Measurements from ENCODE around the gene FOXD4. TPM values are rescaled to one million over a fixed set of nuclear protein-coding genes. Genes with fewer than 3 reads are reported as not detected.
"Not testable (repeated sequence)": the region's sequence is repeated elsewhere in the genome, so short reads cannot be mapped to it uniquely, and the experiment has no call there.

The FOXD4 gene
- total RNA-seq, 1 experiment from 2014 or later: 2.8 TPM

- 0 out of 2 replicates have a peak, but pooled peaks have one; percentile 30 for ATAC-seq
- BruUV-seq (replicated peaks); H4K20me1 ChIP-seq (ENCODE audit: insufficient read depth); H3K27ac ChIP-seq (ENCODE audit: low read depth, low read length); DNase-seq (ENCODE audit: low read depth, low spot score); H3K9me3 ChIP-seq (ENCODE audit: control insufficient read depth in 1 of 2, insufficient read depth in 1 of 2, low read depth in 1 of 2, low read length in 2 of 2); H3K27me3 ChIP-seq (ENCODE audit: insufficient read depth, low read length); POLR2A ChIA-PET; H2AFZ ChIP-seq (ENCODE audit: low read depth, low read length, poor library complexity, severe bottlenecking); H3K4me1 ChIP-seq (ENCODE audit: control insufficient read depth in 1 of 2, insufficient read depth in 2 of 2, low read length in 2 of 2); H3K9ac ChIP-seq (ENCODE audit: low read length); H3K4me3 ChIP-seq (replicated peaks in 1 of 2; ENCODE audit: low read depth in 1 of 2, low read length in 2 of 2); H3K36me3 ChIP-seq (ENCODE audit: control insufficient read depth in 1 of 2, insufficient read depth in 2 of 2, low read length in 2 of 2); H3K9me2 ChIP-seq (ENCODE audit: insufficient read depth); RAD21 ChIA-PET (ENCODE audit: low non-redundant PET in 1 of 2, low total read pairs in 2 of 2, uncharacterized antibody in 2 of 2, unreplicated experiment in 2 of 2); H3K4me2 ChIP-seq (ENCODE audit: low read length); H3K79me2 ChIP-seq (ENCODE audit: insufficient read depth, low read length); CTCF ChIA-PET; intact Hi-C loops (cut with micrococcal nuclease): not testable (repeated sequence)
Observed at GRCh38 chr9:108742-109495, 9.3 kb downstream of the FOXD4 start.

DNA sequence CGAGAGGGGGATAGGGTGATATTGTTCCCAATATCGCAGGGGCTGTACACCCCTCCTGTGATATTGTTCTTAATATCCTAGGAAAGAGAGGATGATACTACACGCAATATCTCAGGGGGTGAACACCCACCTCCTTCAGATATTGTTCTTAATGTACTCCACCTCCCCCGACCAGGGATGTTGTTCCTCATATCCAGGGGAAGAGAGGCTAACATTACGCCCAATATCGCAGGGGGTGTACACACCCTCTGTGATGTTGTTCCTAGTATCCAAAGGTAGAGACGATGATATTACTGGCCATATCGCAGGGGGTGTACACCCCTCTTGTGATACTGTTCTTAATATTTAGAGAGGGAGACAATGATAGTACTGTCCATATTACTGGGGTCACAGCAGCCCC lies 12.2 kb downstream of the FOXD4 start:
- RAD21 ChIA-PET (ENCODE audit: low non-redundant PET in 1 of 2, low total read pairs in 2 of 2, uncharacterized antibody in 2 of 2, unreplicated experiment in 2 of 2); H3K27ac ChIP-seq (ENCODE audit: low read depth, low read length); H2AFZ ChIP-seq (ENCODE audit: low read depth, low read length, poor library complexity, severe bottlenecking); H3K4me2 ChIP-seq (ENCODE audit: low read length); H3K4me1 ChIP-seq (ENCODE audit: control insufficient read depth in 1 of 2, insufficient read depth in 2 of 2, low read length in 2 of 2); DNase-seq (ENCODE audit: low read depth, low spot score); H3K4me3 ChIP-seq (replicated peaks in 1 of 2; ENCODE audit: low read depth in 1 of 2, low read length in 2 of 2); POLR2A ChIA-PET; BruUV-seq (replicated peaks); H3K9me3 ChIP-seq (ENCODE audit: control insufficient read depth in 1 of 2, insufficient read depth in 1 of 2, low read depth in 1 of 2, low read length in 2 of 2); ATAC-seq; CTCF ChIA-PET; H3K27me3 ChIP-seq (ENCODE audit: insufficient read depth, low read length); H4K20me1 ChIP-seq (ENCODE audit: insufficient read depth); H3K9me2 ChIP-seq (ENCODE audit: insufficient read depth); H3K9ac ChIP-seq (ENCODE audit: low read length); H3K36me3 ChIP-seq (ENCODE audit: control insufficient read depth in 1 of 2, insufficient read depth in 2 of 2, low read length in 2 of 2); intact Hi-C loops (cut with micrococcal nuclease); H3K79me2 ChIP-seq (ENCODE audit: insufficient read depth, low read length): not testable (repeated sequence)

DNA sequence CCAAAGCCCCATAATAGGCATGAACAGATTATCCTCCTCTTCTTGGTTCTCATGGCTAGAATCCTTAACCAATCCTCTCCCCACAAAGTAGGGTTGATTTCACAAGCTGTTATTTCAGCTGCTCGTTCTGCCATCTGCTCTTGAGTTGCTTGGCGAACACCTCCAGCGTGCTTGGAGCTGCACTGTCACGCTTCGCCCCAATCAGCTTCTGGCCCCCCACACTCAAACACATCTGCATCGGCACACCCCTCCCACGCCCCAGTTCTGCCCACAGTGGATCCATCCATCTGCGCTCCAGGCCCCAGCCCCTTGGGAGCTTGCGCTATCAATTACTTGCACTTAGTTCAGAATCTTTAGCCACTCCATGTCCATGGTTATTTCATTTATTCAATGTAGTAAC lies 17.8 kb downstream of the FOXD4 start:
- ATAC-seq; H4K20me1 ChIP-seq (ENCODE audit: insufficient read depth); H3K27me3 ChIP-seq (ENCODE audit: insufficient read depth, low read length); DNase-seq (ENCODE audit: low read depth, low spot score); RAD21 ChIA-PET (ENCODE audit: low non-redundant PET in 1 of 2, low total read pairs in 2 of 2, uncharacterized antibody in 2 of 2, unreplicated experiment in 2 of 2); H3K9me2 ChIP-seq (ENCODE audit: insufficient read depth); H3K4me1 ChIP-seq (ENCODE audit: control insufficient read depth in 1 of 2, insufficient read depth in 2 of 2, low read length in 2 of 2); H3K9me3 ChIP-seq (ENCODE audit: control insufficient read depth in 1 of 2, insufficient read depth in 1 of 2, low read depth in 1 of 2, low read length in 2 of 2); H3K4me3 ChIP-seq (replicated peaks in 1 of 2; ENCODE audit: low read depth in 1 of 2, low read length in 2 of 2); H2AFZ ChIP-seq (ENCODE audit: low read depth, low read length, poor library complexity, severe bottlenecking); CTCF ChIA-PET; H3K36me3 ChIP-seq (ENCODE audit: control insufficient read depth in 1 of 2, insufficient read depth in 2 of 2, low read length in 2 of 2); H3K9ac ChIP-seq (ENCODE audit: low read length); POLR2A ChIA-PET; BruUV-seq (replicated peaks); H3K4me2 ChIP-seq (ENCODE audit: low read length); intact Hi-C loops (cut with micrococcal nuclease); H3K27ac ChIP-seq (ENCODE audit: low read depth, low read length); H3K79me2 ChIP-seq (ENCODE audit: insufficient read depth, low read length): not testable (repeated sequence)

GRCh38 chr9:99867-100266 lies 18.4 kb downstream of the FOXD4 start:
- POLR2A ChIA-PET; H3K36me3 ChIP-seq (ENCODE audit: control insufficient read depth in 1 of 2, insufficient read depth in 2 of 2, low read length in 2 of 2); CTCF ChIA-PET; H3K27me3 ChIP-seq (ENCODE audit: insufficient read depth, low read length); DNase-seq (ENCODE audit: low read depth, low spot score); H3K4me3 ChIP-seq (replicated peaks in 1 of 2; ENCODE audit: low read depth in 1 of 2, low read length in 2 of 2); H2AFZ ChIP-seq (ENCODE audit: low read depth, low read length, poor library complexity, severe bottlenecking); H3K4me2 ChIP-seq (ENCODE audit: low read length); RAD21 ChIA-PET (ENCODE audit: low non-redundant PET in 1 of 2, low total read pairs in 2 of 2, uncharacterized antibody in 2 of 2, unreplicated experiment in 2 of 2); H3K79me2 ChIP-seq (ENCODE audit: insufficient read depth, low read length); intact Hi-C loops (cut with micrococcal nuclease); H3K9me3 ChIP-seq (ENCODE audit: control insufficient read depth in 1 of 2, insufficient read depth in 1 of 2, low read depth in 1 of 2, low read length in 2 of 2); H3K4me1 ChIP-seq (ENCODE audit: control insufficient read depth in 1 of 2, insufficient read depth in 2 of 2, low read length in 2 of 2); ATAC-seq; H3K9ac ChIP-seq (ENCODE audit: low read length); BruUV-seq (replicated peaks); H3K27ac ChIP-seq (ENCODE audit: low read depth, low read length); H4K20me1 ChIP-seq (ENCODE audit: insufficient read depth); H3K9me2 ChIP-seq (ENCODE audit: insufficient read depth): not testable (repeated sequence)

Data from HCT116 (cell line).